H9 (cell line): ENCODE results near the gene LZTR1. TPM values are rescaled to one million over a fixed set of nuclear protein-coding genes. Genes with fewer than 3 reads are reported as not detected.

Experiments
- DNase-seq: peaks from one replicate; pipeline ENCODE4 v3.0.0-alpha.2; 2017
- H2AFZ ChIP-seq: one replicate; pipeline ENCODE4 v1.6.1; 2013; ENCODE audit warnings: mild to moderate bottlenecking, low read length, control low read depth, moderate library complexity
- H2AK5ac ChIP-seq: 2 replicates; pipeline ENCODE4 v1.6.1; 2013; ENCODE audit warnings: low read length, control low read depth, mixed read lengths; ENCODE audit not compliant: insufficient read length
- H2BK120ac ChIP-seq: one replicate; pipeline ENCODE4 v1.6.1; 2013; ENCODE audit warnings: low read depth, mild to moderate bottlenecking, low read length, control low read depth, inconsistent platforms; ENCODE audit not compliant: poor library complexity, severe bottlenecking
- H2BK12ac ChIP-seq: 2 replicates; pipeline ENCODE4 v1.6.1; 2013; ENCODE audit warnings: low read length, control low read depth, mixed read lengths, low read depth; ENCODE audit not compliant: insufficient read length
- H2BK15ac ChIP-seq: 2 replicates; pipeline ENCODE4 v1.6.1; 2013; ENCODE audit warnings: low read depth, low read length, control low read depth
- H2BK20ac ChIP-seq: one replicate; pipeline ENCODE4 v1.6.1; 2013; ENCODE audit warnings: low read depth, mild to moderate bottlenecking, low read length, control low read depth, inconsistent platforms; ENCODE audit not compliant: poor library complexity, severe bottlenecking
- H2BK5ac ChIP-seq: 2 replicates; pipeline ENCODE4 v1.6.1; 2013; ENCODE audit warnings: low read length, control low read depth, mixed read lengths; ENCODE audit not compliant: insufficient read length
- H3K14ac ChIP-seq: 2 replicates; pipeline ENCODE4 v1.6.1; 2013; ENCODE audit warnings: low read length, control low read depth; ENCODE audit not compliant: insufficient read depth
- H3K18ac ChIP-seq: 2 replicates; pipeline ENCODE4 v1.6.1; 2013; ENCODE audit warnings: low read depth, mild to moderate bottlenecking, mixed read lengths, low read length, control low read depth; ENCODE audit not compliant: insufficient read length
- H3K23ac ChIP-seq: 2 replicates; pipeline ENCODE4 v1.6.1; 2013; ENCODE audit warnings: low read length, control low read depth, mixed read lengths, low read depth; ENCODE audit not compliant: insufficient read length
- H3K23me2 ChIP-seq: 2 replicates; pipeline ENCODE4 v1.6.1; 2013; ENCODE audit warnings: low read depth, mild to moderate bottlenecking, mixed read lengths, low read length, control low read depth; ENCODE audit not compliant: insufficient read length, poor library complexity, severe bottlenecking
- H3K27ac ChIP-seq: 2 replicates; pipeline ENCODE4 v1.5.1; 2013; ENCODE audit warnings: low read length, control low read depth, mixed read lengths, low read depth; ENCODE audit not compliant: insufficient read length
- H3K27me3 ChIP-seq: 2 replicates; pipeline ENCODE4 v1.6.1; 2013; ENCODE audit warnings: low read length, control low read depth, inconsistent platforms; ENCODE audit not compliant: insufficient read depth
- H3K4ac ChIP-seq: 2 replicates; pipeline ENCODE4 v1.6.1; 2013; ENCODE audit warnings: low read depth, mild to moderate bottlenecking, control low read depth, inconsistent platforms, low read length, moderate library complexity
- H3K4me1 ChIP-seq: 2 replicates; pipeline ENCODE4 v1.6.1; 2013; ENCODE audit warnings: low read length, control low read depth, inconsistent platforms; ENCODE audit not compliant: insufficient read depth
- H3K4me2 ChIP-seq: 2 replicates; pipeline ENCODE4 v1.6.1; 2013; ENCODE audit warnings: low read length, control low read depth, mixed read lengths; ENCODE audit not compliant: insufficient read length, insufficient read depth
- H3K56ac ChIP-seq: 2 replicates; pipeline ENCODE4 v1.6.1; 2013; ENCODE audit warnings: low read depth, mild to moderate bottlenecking, mixed read lengths, low read length, control low read depth; ENCODE audit not compliant: insufficient read length
- H3K79me1 ChIP-seq: 2 replicates; pipeline ENCODE4 v1.6.1; 2013; ENCODE audit warnings: low read depth, mild to moderate bottlenecking, moderate library complexity, low read length, control low read depth, inconsistent platforms; ENCODE audit not compliant: insufficient read depth, poor library complexity, severe bottlenecking
- H3K79me2 ChIP-seq: 2 replicates; pipeline ENCODE4 v1.6.1; 2013; ENCODE audit warnings: low read length, control low read depth, inconsistent platforms; ENCODE audit not compliant: insufficient read depth
- H3K9ac ChIP-seq: 2 replicates; pipeline ENCODE4 v1.6.1; 2013; ENCODE audit warnings: low read length, control low read depth, mixed read lengths; ENCODE audit not compliant: insufficient read length; ENCODE audit errors: extremely low read depth
- H3K9me3 ChIP-seq: one replicate; pipeline ENCODE4 v1.6.1; 2013; ENCODE audit warnings: low read depth, low read length, inconsistent platforms; ENCODE audit not compliant: control insufficient read depth
- H3T11ph ChIP-seq: one replicate; pipeline ENCODE4 v1.6.1; 2013; ENCODE audit warnings: mild to moderate bottlenecking, low read length, control low read depth, inconsistent platforms
- H4K20me1 ChIP-seq: one replicate; pipeline ENCODE4 v1.6.1; 2013; ENCODE audit not compliant: control insufficient read depth, insufficient read length, insufficient read depth
- H4K5ac ChIP-seq: 2 replicates; pipeline ENCODE4 v1.6.1; 2013; ENCODE audit warnings: low read depth, mild to moderate bottlenecking, mixed read lengths, low read length, control low read depth; ENCODE audit not compliant: insufficient read length
- H4K8ac ChIP-seq: replicated peaks from 2 replicates; pipeline ENCODE4 v1.6.1; 2013; ENCODE audit warnings: low read length, control low read depth, mixed read lengths, low read depth; ENCODE audit not compliant: insufficient read length
- H4K91ac ChIP-seq: 2 replicates; pipeline ENCODE4 v1.6.1; 2013; ENCODE audit warnings: low read depth, mild to moderate bottlenecking, moderate library complexity, mixed read lengths, low read length, control low read depth; ENCODE audit not compliant: insufficient read length
- H3K27ac Mint-ChIP-seq, 3 experiments: 2 replicates in 2 of 3; 3 replicates in 1 of 3; pipeline ENCODE4 v1.8.0; 2020 to 2021; ENCODE audit warnings: mixed read lengths in 3 of 3, mild to moderate bottlenecking in 1 of 3, moderate library complexity in 1 of 3
- H3K27me3 Mint-ChIP-seq: 2 replicates; pipeline ENCODE4 v1.8.0; 2021; ENCODE audit warnings: low read depth, mild to moderate bottlenecking, moderate library complexity, mixed read lengths
- H3K36me3 Mint-ChIP-seq, 3 experiments: 2 replicates in 2 of 3; 3 replicates in 1 of 3; pipeline ENCODE4 v1.8.0; 2020 to 2021; ENCODE audit warnings: low read depth in 3 of 3, mixed read lengths in 3 of 3; ENCODE audit not compliant: insufficient read depth in 1 of 3
- H3K4me1 Mint-ChIP-seq, 2 experiments: 2 replicates each; pipeline ENCODE4 v1.8.0; 2020; ENCODE audit warnings: mixed read lengths in 2 of 2
- H3K4me3 Mint-ChIP-seq, 2 experiments: 2 replicates in 1 of 2; 3 replicates in 1 of 2; pipeline ENCODE4 v1.8.0; 2020 to 2021; ENCODE audit warnings: mild to moderate bottlenecking in 2 of 2, mixed read lengths in 2 of 2, moderate library complexity in 1 of 2
- H3K9me3 Mint-ChIP-seq, 2 experiments: 2 replicates in 1 of 2; 3 replicates in 1 of 2; pipeline ENCODE4 v1.8.0; 2020; ENCODE audit warnings: mild to moderate bottlenecking in 2 of 2, mixed read lengths in 2 of 2, moderate library complexity in 1 of 2
- CTCF ChIP-seq: fragments of 200-600 bp; sonication (generic); conservative IDR thresholded peaks from 3 replicates; pipeline ENCODE4 v1.8.0; 2021; ENCODE audit warnings: antibody characterized with exemption, mild to moderate bottlenecking
- WGBS: extraction: QIAGEN DNeasy Blood & Tissue Kit; methylation state at CpG from one replicate; pipeline ENCODE4 v1.1.7; 2013; ENCODE audit warnings: missing lambda C conversion rate, low lambda C conversion rate, mixed read lengths; ENCODE audit not compliant: insufficient read length; ENCODE audit errors: extremely low coverage; 5-methylcytosine and 5-hydroxymethylcytosine counted together
- total RNA-seq: library from RNA; stranded (reverse); gene quantifications from 2 replicates; pipeline ENCODE4 v1.2.1, GENCODE V29; 2021

Gene LZTR1
- total RNA-seq, 1 experiment from 2014 or later: 47.0 TPM

DNA sequence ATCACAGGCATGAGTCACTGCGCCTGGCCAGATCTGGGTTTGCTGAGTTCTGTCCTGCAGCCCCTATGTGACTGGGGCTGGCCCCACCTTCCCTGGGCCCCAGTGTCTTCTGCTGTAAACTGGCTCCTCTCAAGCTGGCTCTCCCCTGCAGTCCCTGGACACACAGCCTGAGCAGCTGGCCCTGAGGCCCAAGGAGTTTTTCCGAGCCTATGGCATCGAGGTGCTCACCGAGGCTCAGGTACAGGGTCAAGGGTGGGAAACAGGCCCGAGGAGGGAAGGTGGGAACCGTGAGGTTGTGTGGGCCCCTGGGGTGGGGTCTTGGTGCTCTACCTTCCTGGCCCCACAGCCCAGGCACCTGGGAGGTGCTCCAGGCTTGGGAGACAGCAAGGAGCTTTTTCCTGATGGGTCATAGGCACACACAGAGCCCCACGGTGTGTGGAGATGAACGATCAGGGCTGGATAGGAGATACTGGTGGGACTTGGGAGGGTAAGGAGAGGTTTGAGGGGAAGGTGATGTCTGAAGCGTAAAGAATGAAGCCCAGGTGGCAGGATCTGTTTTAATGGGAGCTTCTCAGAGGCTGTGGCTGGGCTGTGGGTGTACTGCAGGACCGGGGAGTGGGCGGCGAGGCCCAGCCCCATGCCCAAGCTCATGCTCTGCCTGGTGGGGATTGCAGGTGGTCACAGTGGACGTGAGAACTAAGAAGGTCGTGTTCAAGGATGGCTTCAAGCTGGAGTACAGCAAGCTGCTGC is 6.4 kb upstream of the LZTR1 start:
- Histone ChIP-seq H2BK120ac (no peak overlapping the region), H3K27ac (no peak overlapping the region), H4K8ac (no peak overlapping the region), H3K79me1 (no peaks in the 10 kb centered on the region), H3T11ph (no peak overlapping the region), H3K4me2 (no peak overlapping the region), H2BK20ac (no peak overlapping the region), H3K23me2 (peaks cover 3% of the 10 kb centered on the region), H3K18ac (no peak overlapping the region), H4K20me1 (no peaks in the 10 kb centered on the region), H4K91ac (no peak overlapping the region), H3K4ac (no peak overlapping the region), H3K79me2 (no peaks in the 10 kb centered on the region), H2AFZ (no peak overlapping the region), H3K9ac (no peak overlapping the region), H3K14ac (no peak overlapping the region), H3K23ac (no peak overlapping the region), H3K9me3 (no peaks in the 10 kb centered on the region), H3K56ac (no peak overlapping the region), H2BK15ac (no peak overlapping the region), H3K27me3 (no peaks in the 10 kb centered on the region; the same call in 1 of the 2 replicates), H3K4me1 (no peaks in the 10 kb centered on the region), H4K5ac (no peak overlapping the region), H2BK12ac (no peak overlapping the region), H2AK5ac (no peak overlapping the region), H2BK5ac (no peak overlapping the region)
- H3K27ac Mint-ChIP-seq: no peak overlapping the region
- peaks cover 89% of the 10 kb centered on the region for H3K27me3 Mint-ChIP-seq
- no peak for DNase-seq
- peaks cover 23 to 33% of the 10 kb centered on the region in 2 experiments for H3K4me1 Mint-ChIP-seq
- H3K9me3 Mint-ChIP-seq: peaks cover 13 to 15% of the 10 kb centered on the region in 2 experiments
- no peak overlapping the region; a peak in 1 of 5 replicates for H3K4me3 Mint-ChIP-seq
- WGBS: no CpG with 5 or more reads among the region's 14 CpGs
- H3K36me3 Mint-ChIP-seq: peaks cover 0 to 8% (median 4%) of the 10 kb centered on the region in 3 experiments; a peak in 4 of 7 replicates
- TF ChIP-seq CTCF: no peak
